GM12878 (cell line): ENCODE measurements around the gene GRIN2C.

Source experiments
- EZH2 ChIP-seq: IDR thresholded peaks from 2 replicates; pipeline ENCODE4 v1.6.1; 2012; ENCODE audit warnings: low read depth, mild to moderate bottlenecking, control low read depth, inconsistent platforms, low read length, borderline replicate concordance; ENCODE audit not compliant: control insufficient read depth
- RAD21 ChIP-seq: IDR thresholded peaks from 2 replicates; pipeline ENCODE4 v1.6.1; 2011; ENCODE audit warnings: mild to moderate bottlenecking, low read depth, low read length, moderate library complexity; ENCODE audit not compliant: insufficient read depth
- TAF1 ChIP-seq: IDR thresholded peaks from 2 replicates; pipeline ENCODE4 v1.6.1; 2011; ENCODE audit warnings: mild to moderate bottlenecking, low read depth, low read length, borderline replicate concordance

DNA sequence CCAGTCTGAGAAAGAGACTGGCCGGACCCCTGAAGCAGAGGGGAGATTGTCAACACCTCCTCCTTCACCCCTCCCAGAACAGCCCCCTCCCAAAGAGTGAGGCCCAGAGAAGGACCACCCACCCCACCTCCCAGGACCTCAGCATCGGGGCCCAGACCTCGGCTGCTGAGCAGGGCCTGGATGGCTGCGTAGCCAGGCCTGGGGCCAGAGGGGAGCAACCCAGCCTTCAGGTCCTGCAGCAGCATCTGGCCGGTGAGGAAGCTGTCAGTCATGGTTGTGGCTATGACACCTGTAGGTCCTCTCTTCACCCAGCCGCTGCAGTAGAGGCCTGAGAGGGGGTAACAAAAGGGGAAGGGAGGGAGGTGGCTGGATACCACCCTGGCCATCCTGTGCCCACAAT is 3.2 kb upstream of the GRIN2C start:
- TF ChIP-seq RAD21: no peak
- no peak for TF ChIP-seq EZH2
- TF ChIP-seq TAF1: no peak
